NCI-H446 (cell line): ENCODE measurements around the gene RARG.

Experiments used
- DNase-seq, 2 experiments: peaks; one replicate each; lab custom pipeline; 2025; lab: John Stamatoyannopoulos, UW

Gene RARG

GRCh38 chr12:53223389-53224060 is 8.5 kb downstream of the RARG start:
- no peak for DNase-seq

DNA sequence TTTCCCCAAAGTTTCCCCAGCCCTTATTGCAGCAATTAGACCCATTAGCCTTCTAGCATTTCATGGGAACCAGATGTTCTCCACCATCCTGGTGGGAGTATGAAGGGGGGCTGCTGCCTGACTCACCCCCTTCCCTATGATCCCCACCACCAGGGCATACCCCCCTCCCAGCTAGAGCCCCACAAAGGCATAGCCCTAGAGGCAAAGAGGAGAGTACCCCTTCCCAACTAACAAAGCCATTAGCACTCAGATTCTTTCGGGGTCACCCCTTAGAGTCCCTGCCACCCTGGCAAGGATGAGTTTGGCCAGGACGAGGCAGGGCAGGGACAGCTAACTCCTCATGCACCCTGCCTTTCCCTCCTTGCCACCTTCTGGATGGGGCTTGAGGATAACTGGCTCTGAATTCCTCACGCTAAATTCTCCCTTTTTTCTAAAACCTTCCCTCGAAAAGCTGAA is 9.2 kb downstream of the RARG start:
- DNase-seq, result no peak

- no peak for DNase-seq
These were observed 9.8 kb downstream of the RARG start for GRCh38 chr12:53222170-53222721.

- peak in 1 of 2 experiments; percentile 51 for DNase-seq
These were observed 10.6 kb downstream of the RARG start for GRCh38 chr12:53221203-53222080.

DNA sequence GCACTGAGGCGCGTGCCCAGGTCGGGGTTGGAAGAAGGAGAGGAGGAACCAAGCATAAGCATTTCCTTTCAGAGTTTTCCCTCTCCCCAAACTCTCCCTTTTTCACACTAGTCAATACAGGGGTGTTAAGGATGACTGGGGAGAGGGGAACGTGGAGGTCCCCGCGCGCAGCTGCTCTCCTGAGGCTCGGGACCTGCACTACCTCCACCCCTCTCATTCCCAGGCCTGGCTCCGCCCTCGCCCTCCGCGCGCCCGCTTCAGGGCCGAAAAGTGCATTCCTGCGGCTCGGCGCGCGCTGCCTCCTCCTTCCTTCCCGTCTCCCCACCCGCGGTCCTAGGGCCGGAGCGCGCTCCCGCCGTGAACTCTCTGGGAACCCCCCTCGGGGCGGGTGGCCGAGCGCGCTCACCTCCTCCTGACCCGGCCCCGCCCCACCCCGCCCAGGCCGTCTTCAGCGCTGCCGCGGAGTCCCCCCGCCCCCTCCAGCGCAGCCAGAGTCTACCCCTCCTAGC is 11.3 kb downstream of the RARG start:
- peak; percentile 37 to 85 for DNase-seq

DNA sequence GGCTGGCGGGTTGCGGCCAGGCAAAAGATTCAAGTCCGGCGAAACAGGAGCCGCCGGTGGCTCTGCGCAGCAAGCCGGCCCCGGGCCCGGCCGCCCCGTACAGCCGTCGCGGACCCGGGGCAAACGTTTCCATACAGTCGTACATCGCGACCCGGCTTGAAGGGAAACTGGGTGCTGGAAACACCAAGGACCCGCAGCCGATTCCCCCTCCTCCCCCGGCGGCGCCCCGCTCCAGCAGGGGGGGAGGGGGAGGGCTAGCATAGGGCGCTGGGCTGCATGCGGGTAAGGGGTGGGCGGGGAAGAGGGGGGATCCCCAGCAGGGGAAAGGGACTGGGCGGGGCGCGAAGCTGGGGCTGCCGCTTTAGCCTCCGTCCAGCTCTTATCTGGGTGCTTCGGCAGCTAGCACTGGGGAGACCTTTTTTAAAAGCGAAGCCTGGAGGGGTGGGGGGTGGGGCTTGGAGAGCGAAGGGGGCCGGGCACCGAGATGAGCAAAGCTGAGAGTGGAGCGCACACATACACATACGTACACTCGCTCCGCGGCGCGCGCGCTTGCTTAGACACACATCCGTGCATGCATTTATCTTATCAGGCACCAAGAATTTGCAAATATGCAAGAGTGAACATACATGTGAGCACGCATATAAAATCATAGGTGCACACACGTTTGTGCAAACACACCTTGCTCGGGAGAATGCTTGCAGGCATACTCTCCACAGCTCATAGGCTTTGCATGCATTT is 11.9 kb downstream of the RARG start:
- DNase-seq, result no peak

DNA sequence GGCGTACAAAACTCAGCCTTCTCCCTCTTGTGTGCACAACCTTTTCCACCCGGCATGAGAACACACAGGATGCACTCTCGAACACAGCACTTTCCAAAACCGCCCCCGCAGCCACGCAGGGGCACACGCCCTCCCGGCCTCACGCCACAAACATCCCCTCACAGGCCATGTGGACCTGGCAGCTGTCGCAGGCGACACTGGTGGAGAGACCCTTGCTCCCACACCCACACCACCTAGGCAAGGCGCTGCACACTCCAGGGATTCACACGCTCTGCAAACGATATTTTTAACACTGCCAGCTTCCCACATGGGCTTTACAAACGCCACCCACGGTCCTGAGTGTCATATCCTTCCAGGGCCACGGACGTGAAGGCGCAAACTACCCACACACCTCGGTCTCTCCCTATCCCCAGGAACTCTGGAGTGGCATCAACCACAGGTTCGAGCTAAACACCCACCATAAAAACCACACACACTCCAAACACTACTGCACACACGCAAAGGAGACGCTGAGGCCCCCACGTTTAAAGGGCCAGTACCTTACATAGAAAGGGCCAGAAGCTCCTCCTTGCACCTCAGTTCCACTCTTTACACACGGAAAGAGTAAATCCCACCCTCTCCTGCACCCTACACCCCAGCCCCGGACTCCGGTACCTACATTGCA is 12.6 kb downstream of the RARG start:
- DNase-seq, result no peak

GRCh38 chr12:53218551-53219291 is 13.3 kb downstream of the RARG start:
- DNase-seq, result no peak

GRCh38 chr12:53217931-53218307 is 14.1 kb downstream of the RARG start:
- DNase-seq, result no peak

GRCh38 chr12:53217051-53217930 is 14.7 kb downstream of the RARG start:
- DNase-seq, result no peak

GRCh38 chr12:53215497-53215896 is 16.5 kb downstream of the RARG start:
- no peak for DNase-seq

DNA sequence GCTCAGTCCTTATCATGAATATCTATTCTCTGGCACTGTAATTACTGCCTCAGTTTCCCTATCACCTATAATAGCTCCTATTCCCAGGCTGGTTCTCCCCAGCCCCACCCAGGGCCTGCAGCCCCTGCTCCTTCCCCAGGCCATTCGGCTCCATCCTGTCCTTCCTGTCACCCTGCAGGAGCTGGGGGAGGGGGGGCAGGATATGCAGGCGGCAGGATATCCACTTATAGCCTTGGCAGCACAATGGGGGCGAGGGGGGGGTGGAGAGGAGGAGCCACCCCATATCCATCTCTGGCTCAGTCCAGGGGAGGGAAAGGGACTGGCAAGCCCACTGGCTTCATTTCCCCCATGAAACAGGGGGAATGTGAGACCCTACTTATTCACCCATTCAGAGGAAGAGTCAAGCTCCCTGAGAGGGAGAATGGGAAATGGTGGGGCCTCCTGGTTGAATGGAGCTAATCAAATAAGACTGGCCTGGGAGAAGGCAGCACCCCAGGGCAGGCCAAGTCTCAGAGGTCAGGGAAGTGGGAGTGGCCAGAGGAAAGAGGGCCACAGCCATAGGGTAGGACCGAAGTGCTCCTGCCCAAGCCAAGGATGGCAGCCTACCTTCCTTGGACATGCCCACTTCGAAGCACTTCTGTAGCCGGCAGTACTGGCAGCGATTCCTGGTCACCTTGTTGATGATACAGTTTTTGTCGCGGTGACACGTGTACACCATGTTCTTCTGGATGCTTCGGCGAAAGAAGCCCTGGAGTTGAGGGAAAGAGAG is 17.1 kb downstream of the RARG start:
- no peak for DNase-seq

- no peak for DNase-seq
These were observed 17.8 kb downstream of the RARG start for GRCh38 chr12:53214221-53214620.

DNA sequence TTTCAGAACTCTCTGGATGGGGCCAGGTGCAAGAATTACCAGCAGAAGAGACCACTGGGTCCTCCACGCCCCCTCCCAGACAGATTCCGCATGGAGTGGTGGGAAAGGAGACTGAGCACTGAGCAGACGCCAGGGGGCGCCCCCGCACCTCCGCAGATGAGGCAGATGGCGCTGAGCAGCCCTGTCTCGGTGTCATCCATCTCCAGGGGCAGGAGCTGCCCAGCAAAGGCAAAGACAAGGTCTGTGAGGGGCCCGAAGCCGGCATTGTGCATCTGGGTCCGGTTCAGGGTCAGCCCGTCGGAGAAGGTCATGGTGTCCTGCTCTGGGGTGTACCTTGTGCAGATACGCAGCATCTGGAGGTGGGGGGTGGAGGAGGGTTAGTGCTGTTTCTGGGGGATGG is 18.7 kb downstream of the RARG start:
- peak; percentile 49 to 83 for DNase-seq

- no peak for DNase-seq
These were observed 19.1 kb downstream of the RARG start for GRCh38 chr12:53212931-53213330.

DNA sequence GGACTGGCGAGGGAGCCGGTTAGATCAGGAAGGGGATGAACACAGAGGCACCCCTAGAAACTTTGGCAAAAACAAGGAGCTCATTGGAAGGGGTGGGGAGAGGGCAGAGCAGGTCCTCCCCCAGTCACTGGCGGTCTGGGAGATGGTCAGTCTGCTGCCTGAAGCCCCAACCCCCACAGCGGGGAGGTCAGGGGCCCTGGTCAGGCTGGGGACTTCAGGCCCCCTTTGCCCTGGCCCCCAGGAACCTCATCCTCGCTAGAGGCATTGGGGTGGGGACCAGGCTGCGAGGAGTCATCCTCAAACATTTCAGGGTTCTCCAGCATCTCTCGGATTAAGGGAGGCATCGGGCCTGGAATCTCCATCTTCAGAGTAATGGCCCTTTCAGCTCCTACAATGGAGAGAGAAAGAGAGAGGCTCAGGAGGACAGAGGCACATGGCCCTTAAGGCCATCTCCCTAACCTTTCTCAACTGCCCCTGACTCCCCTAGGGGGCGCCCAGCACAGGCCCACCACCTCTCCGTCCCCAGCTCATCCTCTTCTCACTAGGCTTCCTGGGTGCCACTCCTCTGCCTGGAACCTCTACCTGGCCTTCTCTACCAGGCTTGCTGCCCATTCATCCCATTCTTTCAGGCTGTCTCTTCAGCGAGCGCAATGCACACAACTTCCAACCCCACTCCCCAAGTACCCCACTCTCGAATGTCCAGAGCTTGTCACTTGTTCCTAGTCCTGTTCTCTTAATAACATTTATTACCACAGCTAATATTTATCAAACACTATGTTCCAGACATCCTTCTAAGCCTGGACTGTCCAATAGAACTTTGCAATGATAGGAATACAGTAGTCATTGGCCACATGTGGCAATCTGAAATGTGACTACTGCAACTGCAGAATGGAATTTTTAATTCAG is 20.3 kb downstream of the RARG start:
- DNase-seq, result no peak

GRCh38 chr12:53210843-53211242 is 21.2 kb downstream of the RARG start:
- no peak for DNase-seq

DNA sequence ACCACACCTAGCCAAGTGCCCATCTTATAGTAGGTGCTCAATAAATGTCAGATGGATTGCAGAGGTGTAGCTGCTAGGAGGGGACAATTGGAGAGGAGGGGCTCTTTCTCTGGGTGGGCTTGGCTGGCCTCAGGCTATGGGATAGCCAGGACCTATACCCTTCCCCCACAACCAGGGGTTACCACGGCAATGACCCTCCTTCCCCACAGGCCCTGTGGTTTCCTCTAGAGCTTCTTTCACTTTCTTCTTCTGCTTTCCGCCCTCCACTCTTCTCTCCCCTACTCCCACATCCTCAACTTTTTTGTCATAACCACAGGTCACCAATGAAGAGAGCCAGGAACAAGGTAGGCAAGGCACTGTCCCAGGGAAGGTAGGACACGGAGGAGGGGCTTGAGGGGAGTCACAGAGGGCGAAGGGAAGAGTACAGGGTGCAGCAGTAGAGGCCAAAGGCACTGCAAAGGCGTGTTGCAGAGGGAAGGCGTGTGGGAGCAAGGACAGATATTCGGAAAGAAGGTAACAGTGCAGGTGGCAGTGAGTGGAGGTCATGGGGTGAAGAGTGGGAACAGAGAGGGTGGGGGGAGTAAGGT is 23.0 kb downstream of the RARG start:
- no peak for DNase-seq
